ENCODE measurements around the gene SP1.

DNA sequence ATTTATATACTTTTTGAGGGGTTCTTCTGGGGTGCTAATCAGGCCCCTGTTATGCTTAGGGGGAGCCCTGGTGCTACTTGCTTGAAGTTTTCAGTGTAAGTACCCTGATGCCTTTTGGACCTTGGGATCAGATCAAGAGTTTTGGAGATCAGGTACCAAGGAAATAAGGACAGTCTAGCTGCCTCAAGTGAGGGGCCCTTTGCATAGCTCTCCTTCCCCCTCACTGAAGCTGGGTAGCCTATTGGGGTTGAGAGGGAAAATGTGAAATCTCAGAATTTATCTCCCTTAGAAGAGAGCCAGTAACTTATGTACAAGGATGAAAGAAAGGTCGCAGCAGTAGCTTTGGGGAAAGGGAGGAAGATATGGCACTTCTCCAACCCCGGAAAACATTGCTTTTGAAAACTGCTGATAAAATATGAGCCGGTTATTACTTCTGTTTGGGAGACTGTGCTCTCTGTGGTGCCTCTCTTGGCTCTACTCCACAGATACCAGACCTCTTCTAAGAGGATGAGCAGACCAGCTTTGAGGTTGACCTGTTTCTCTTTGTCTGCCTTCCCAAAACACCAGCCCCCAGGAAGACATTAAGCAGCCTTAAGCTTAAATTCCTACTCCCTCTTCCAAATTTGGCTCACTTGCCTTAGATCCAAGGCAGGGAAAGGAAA is 34.9 kb downstream of the SP1 start:
- TF ChIP-seq, protein P1, sequence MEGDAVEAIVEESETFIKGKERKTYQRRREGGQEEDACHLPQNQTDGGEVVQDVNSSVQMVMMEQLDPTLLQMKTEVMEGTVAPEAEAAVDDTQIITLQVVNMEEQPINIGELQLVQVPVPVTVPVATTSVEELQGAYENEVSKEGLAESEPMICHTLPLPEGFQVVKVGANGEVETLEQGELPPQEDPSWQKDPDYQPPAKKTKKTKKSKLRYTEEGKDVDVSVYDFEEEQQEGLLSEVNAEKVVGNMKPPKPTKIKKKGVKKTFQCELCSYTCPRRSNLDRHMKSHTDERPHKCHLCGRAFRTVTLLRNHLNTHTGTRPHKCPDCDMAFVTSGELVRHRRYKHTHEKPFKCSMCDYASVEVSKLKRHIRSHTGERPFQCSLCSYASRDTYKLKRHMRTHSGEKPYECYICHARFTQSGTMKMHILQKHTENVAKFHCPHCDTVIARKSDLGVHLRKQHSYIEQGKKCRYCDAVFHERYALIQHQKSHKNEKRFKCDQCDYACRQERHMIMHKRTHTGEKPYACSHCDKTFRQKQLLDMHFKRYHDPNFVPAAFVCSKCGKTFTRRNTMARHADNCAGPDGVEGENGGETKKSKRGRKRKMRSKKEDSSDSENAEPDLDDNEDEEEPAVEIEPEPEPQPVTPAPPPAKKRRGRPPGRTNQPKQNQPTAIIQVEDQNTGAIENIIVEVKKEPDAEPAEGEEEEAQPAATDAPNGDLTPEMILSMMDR (IDR thresholded peaks at IDR 0.05; ENCODE audit: borderline replicate concordance, extremely low read depth, low read length, poor library complexity, severe bottlenecking) = no peak
- TF ChIP-seq EZH2 (IDR thresholded peaks at IDR 0.05; ENCODE audit: borderline replicate concordance, low read depth, low read length, severe bottlenecking) = no peak

All from DND-41 (cell line).